ENCODE results near the gene ANTXRL.
"Not testable (repeated sequence)": the region's sequence is repeated elsewhere in the genome, so short reads cannot be mapped to it uniquely, and the experiment has no call there.

The ANTXRL gene

GRCh38 chr10:46255210-46255609 lies 31.6 kb upstream of the ANTXRL start:
- DNase-seq = not testable (repeated sequence)

GRCh38 chr10:46255801-46256747 lies 30.7 kb upstream of the ANTXRL start:
- DNase-seq = peak; percentile 55

GRCh38 chr10:46257099-46257498 lies 29.7 kb upstream of the ANTXRL start:
- no peak for DNase-seq

- not testable (repeated sequence) for DNase-seq
Measured at GRCh38 chr10:46262906-46263560, 23.8 kb upstream of the ANTXRL start.

DNA sequence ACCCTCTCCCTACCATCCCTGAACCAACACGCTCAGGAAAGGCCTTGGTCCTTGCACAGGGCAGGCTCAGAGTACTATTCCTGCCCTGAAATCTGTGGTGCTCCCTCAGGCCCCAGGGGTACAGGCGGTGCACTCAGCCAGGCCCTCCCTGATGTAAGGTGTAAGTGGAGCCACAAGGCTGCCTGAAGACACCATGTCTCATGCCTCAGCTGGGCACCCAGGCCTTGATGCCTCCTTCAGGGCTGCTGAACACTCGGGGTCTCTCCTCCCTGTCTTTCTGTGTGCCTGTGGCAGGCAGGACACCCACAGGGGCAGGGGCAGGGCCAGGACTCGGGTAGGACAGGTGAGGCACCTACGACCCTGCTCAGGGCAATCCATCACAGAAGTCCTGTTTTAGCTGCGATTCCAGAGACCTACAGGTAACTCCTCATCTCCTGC lies 22.9 kb upstream of the ANTXRL start:
- no peak for DNase-seq

GRCh38 chr10:46264336-46264735 lies 22.5 kb upstream of the ANTXRL start:
- DNase-seq = no peak

GRCh38 chr10:46264737-46265368 lies 21.9 kb upstream of the ANTXRL start:
- no peak for DNase-seq

GRCh38 chr10:46265566-46266305 lies 21.1 kb upstream of the ANTXRL start:
- DNase-seq = not testable (repeated sequence)

DNA sequence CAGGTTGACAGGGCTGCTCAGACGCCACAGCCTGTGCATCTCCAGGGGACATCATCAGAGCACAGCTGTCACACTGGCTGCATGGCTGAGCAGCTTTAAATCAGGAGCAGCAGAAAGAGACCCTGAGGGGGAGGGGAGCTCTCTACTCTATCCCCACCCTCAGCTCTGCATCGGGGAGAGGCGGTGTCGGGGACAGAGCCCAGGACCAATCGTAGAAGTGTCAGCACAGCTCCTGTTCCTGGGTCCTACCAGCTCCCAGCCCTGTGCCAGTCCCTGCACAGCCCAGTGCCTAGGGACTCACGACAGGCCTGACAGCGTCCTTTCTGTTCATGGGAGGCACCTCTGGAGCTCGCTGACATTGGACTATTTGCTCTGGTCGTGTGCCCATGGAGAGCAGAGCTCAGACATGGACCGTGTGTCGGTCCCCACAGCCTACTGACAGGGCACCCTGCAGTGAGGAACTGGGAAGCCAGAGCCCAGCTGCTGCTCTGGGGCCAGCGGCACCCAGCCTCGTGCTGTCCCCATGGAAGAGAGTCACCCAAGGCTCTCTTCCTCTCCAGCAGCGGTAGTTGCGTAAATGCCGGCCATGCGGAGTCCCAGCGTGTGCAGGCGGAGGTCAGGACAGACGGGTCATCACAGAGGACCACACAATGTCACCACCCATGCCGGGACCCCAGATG lies 20.4 kb upstream of the ANTXRL start:
- no peak for DNase-seq

DNA sequence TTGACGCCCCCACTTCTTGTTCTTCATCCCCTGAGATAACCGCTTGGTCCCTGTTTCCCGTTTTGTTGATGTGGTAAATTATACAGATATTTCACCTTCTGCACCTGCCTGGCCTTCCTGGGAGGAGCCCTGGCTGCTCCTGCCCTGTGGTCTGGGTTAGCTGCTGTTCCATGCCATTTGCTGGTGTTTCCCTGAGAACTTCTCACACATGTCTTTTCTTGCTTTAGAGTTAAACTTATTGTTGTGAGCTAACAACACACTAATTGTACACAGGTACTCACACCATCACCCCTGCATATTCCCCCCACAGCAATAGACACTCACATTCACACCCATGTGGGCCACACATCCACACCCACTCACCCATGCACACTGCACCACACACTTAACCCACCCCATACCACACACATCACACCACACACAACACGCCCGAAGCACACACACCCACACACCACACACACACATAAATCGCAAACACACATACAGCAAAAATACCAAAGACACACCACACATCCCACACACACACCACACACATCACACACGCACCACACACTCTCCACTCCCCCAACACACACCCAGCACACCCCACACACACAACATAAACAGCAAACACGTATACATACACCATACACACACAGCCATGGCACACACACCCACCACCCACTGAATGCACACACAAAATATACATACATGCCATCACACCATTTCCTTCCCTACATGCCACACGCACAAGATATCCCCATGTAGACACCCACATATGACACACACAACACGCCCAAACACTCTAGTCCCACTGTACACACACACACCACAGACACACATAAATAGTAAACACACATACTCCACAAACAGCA lies 19.4 kb upstream of the ANTXRL start:
- DNase-seq = no peak

DNA sequence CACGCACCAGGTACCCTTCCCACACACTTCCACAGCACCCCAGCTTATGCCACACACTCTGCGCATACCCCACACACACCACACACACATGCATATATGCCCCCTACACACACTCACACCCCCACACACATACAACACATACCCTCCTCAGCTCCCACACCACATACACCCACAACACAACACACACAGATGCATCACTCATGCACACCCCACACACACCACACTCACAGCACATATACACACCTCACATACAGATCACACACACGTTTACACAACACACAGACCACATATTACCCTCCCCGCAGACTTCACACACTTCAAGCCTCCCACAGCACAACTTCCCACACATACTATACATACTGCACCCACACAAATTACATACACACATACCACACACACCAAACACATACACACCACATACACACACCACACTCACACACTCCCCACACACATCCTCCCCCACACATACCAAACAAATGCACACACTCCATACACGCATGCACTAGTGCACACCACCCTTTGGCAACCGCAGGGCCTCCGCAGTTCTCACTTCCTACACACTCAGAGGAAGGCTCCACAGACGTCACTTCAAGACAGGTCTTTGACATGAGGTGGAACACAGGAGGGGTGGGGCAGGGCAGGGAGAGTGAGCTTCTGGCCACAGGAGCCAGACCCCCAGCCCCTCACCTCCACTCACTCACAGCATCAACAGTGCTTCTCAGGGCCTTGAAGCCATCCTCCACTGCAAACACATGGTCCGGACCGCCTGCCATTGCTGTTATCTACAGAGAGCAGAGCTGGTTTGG lies 18.5 kb upstream of the ANTXRL start:
- no peak for DNase-seq

GRCh38 chr10:46269554-46270053 lies 17.2 kb upstream of the ANTXRL start:
- not testable (repeated sequence) for DNase-seq

- DNase-seq = no peak
Measured at GRCh38 chr10:46270086-46270811, 16.5 kb upstream of the ANTXRL start.

GRCh38 chr10:46270963-46271530 lies 15.8 kb upstream of the ANTXRL start:
- not testable (repeated sequence) for DNase-seq

- DNase-seq = not testable (repeated sequence)
Measured at GRCh38 chr10:46271795-46272499, 14.8 kb upstream of the ANTXRL start.

GRCh38 chr10:46272863-46273415 lies 13.9 kb upstream of the ANTXRL start:
- DNase-seq = no peak

- DNase-seq = no peak
Measured at GRCh38 chr10:46273506-46274477, 13.0 kb upstream of the ANTXRL start.
